Measurements from ENCODE around the gene EPG5.
"Not testable (repeated sequence)": the region's sequence is repeated elsewhere in the genome, so short reads cannot be mapped to it uniquely, and the experiment has no call there.

The EPG5 gene

GRCh38 chr18:45814733-45815132, 152.4 kb downstream of the EPG5 start:
- not testable (repeated sequence) for DNase-seq (ENCODE audit: low read depth, low spot score)

GRCh38 chr18:45807144-45807543, 160.0 kb downstream of the EPG5 start:
- DNase-seq (ENCODE audit: low read depth, low spot score), result not testable (repeated sequence)

- DNase-seq (ENCODE audit: low read depth, low spot score), result peak; percentile 41
Observed at GRCh38 chr18:45806226-45806625, 160.9 kb downstream of the EPG5 start.

GRCh38 chr18:45805551-45805950, 161.6 kb downstream of the EPG5 start:
- DNase-seq (ENCODE audit: low read depth, low spot score), result no peak

- peak; percentile 92 for DNase-seq (ENCODE audit: low read depth, low spot score)
Observed at GRCh38 chr18:45802814-45803492, 164.2 kb downstream of the EPG5 start.

- DNase-seq (ENCODE audit: low read depth, low spot score), result no peak
Observed at GRCh38 chr18:45801416-45802004, 165.6 kb downstream of the EPG5 start.
